Measurements from ENCODE around the gene DNAH11. TPM values are rescaled to one million over a fixed set of nuclear protein-coding genes. Genes with fewer than 3 reads are reported as not detected.

Gene DNAH11
- total RNA-seq, 1 experiment from 2014 or later = 0.91 TPM

DNA sequence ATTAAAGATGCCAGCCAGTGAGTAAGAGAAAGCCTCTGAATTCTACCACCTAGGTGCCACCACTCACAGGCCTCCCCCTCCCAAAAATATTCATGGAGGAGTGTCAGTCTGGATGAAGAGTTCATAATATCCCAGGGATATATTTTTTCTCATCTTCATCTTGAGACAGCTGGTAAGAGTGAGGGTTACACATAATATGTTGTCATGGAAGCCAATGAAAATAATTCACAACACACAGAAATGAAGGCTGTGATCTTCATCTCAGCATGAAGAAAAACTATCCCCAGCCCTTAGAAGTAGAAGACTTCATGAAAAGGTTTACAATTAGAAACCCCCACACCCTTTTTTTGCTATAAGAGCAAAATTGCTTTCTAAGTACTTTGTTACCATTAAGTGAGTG, 175.6 kb downstream of the DNAH11 start:
- TF ChIP-seq CTCF (IDR thresholded peaks at IDR 0.05; ENCODE audit: unreplicated experiment) = no peak

DNA sequence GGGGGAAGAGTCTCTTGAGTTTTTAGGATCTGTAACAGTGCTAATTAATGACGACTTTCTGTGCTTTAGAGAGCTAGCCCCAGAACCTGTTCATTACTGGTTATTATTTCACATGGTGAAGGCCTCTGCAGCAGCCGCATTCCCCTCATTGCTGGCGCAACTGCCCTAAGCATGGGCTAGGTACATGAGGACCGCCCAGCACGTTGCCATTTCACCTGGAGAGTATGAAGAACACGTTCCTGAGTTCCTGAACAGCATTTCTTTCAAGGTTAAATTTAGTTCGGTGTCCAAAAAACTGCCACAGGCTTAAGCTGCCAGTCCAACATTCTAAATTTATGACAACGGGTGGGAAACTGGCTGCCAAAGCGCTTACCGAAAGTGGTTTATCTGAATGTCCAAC, 177.0 kb downstream of the DNAH11 start:
- no TSS peak for BruUV-seq (replicated peaks)
- Mint-ChIP-seq H3K4me3 (ENCODE audit: unreplicated experiment) (no peak overlapping the region), H3K27me3 (ENCODE audit: insufficient read depth, unreplicated experiment) (peaks cover 3% of the 10 kb centered on the region), H3K4me1 (ENCODE audit: insufficient read depth, unreplicated experiment) (no peaks in the 10 kb centered on the region), H3K36me3 (ENCODE audit: insufficient read depth, unreplicated experiment) (no peaks in the 10 kb centered on the region), H3K9me3 (ENCODE audit: unreplicated experiment) (no peaks in the 10 kb centered on the region), H3K27ac (ENCODE audit: low read depth, unreplicated experiment) (no peak overlapping the region)
- no peak for TF ChIP-seq CTCF (IDR thresholded peaks at IDR 0.05; ENCODE audit: unreplicated experiment)
- intact Hi-C loops (cut with micrococcal nuclease) = no loop called here
- ChIA-PET CTCF (interaction anchor here (0.7 kb wide), 1 partner anchor 509 kb away, joined by 3 read pairs; no protein-coding TSS in a partner anchor), POLR2A (no interaction called here)
- DNase-seq (ENCODE audit: unreplicated experiment) = no peak

More for the DNA sequence above, 175.6 kb downstream of the DNAH11 start:
- CTCF ChIA-PET = no interaction called here
- BruUV-seq (replicated peaks) = no TSS peak
- no peaks in the 10 kb centered on the region for H3K9me3 Mint-ChIP-seq (ENCODE audit: unreplicated experiment)
- H3K4me1 Mint-ChIP-seq (ENCODE audit: insufficient read depth, unreplicated experiment) = no peaks in the 10 kb centered on the region
- H3K36me3 Mint-ChIP-seq (ENCODE audit: insufficient read depth, unreplicated experiment) = no peaks in the 10 kb centered on the region
- no peak overlapping the region for H3K4me3 Mint-ChIP-seq (ENCODE audit: unreplicated experiment)
- no peak overlapping the region for H3K27ac Mint-ChIP-seq (ENCODE audit: low read depth, unreplicated experiment)
- intact Hi-C loops (cut with micrococcal nuclease) = no loop called here
- peaks cover 17% of the 10 kb centered on the region for H3K27me3 Mint-ChIP-seq (ENCODE audit: insufficient read depth, unreplicated experiment)
- POLR2A ChIA-PET = interaction anchor here (0.8 kb wide), 1 partner anchor 291 kb away, joined by 3 read pairs; no protein-coding TSS in a partner anchor
- no peak for DNase-seq (ENCODE audit: unreplicated experiment)

GRCh38 chr7:21722371-21722770, 179.5 kb downstream of the DNAH11 start:
- ChIA-PET CTCF (no interaction called here), POLR2A (no interaction called here)
- no TSS peak for BruUV-seq (replicated peaks)
- TF ChIP-seq CTCF (IDR thresholded peaks at IDR 0.05; ENCODE audit: unreplicated experiment) = no peak
- intact Hi-C loops (cut with micrococcal nuclease) = no loop called here
- Mint-ChIP-seq H3K36me3 (ENCODE audit: insufficient read depth, unreplicated experiment) (no peaks in the 10 kb centered on the region), H3K4me1 (ENCODE audit: insufficient read depth, unreplicated experiment) (no peaks in the 10 kb centered on the region), H3K9me3 (ENCODE audit: unreplicated experiment) (no peaks in the 10 kb centered on the region), H3K4me3 (ENCODE audit: unreplicated experiment) (no peak overlapping the region), H3K27me3 (ENCODE audit: insufficient read depth, unreplicated experiment) (no peaks in the 10 kb centered on the region), H3K27ac (ENCODE audit: low read depth, unreplicated experiment) (no peak overlapping the region)
- no peak for DNase-seq (ENCODE audit: unreplicated experiment)

DNA sequence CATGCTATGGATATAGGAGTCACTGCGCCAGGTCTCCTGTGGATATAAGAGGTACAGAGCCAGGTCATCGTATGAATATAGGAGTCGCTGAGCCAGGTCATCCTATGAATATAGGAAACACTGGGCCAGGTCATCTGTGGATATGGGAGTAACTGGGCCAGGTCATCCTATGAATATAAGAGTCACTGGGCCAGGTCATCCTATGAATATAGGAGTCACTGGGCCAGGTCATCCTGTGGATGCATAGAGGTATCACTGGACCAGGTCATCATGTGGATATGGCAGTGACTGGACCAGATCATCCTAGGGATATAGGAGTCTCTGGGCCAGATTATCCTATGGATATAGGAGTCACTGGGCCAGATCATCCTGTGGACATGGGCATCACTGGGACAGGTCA, 181.7 kb downstream of the DNAH11 start:
- BruUV-seq (replicated peaks) = no TSS peak
- H3K9me3 Mint-ChIP-seq (ENCODE audit: unreplicated experiment) = no peaks in the 10 kb centered on the region
- H3K27ac Mint-ChIP-seq (ENCODE audit: low read depth, unreplicated experiment) = no peak overlapping the region
- ChIA-PET CTCF (no interaction called here), POLR2A (no interaction called here)
- no peaks in the 10 kb centered on the region for H3K36me3 Mint-ChIP-seq (ENCODE audit: insufficient read depth, unreplicated experiment)
- H3K4me1 Mint-ChIP-seq (ENCODE audit: insufficient read depth, unreplicated experiment) = no peaks in the 10 kb centered on the region
- H3K4me3 Mint-ChIP-seq (ENCODE audit: unreplicated experiment) = no peak overlapping the region
- no peaks in the 10 kb centered on the region for H3K27me3 Mint-ChIP-seq (ENCODE audit: insufficient read depth, unreplicated experiment)
- intact Hi-C loops (cut with micrococcal nuclease) = no loop called here
- no peak for TF ChIP-seq CTCF (IDR thresholded peaks at IDR 0.05; ENCODE audit: unreplicated experiment)
- DNase-seq (ENCODE audit: unreplicated experiment) = no peak

Data from MCF 10A (cell line).